Measurements from ENCODE around the gene SRF. TPM values are rescaled to one million over a fixed set of nuclear protein-coding genes. Genes with fewer than 3 reads are reported as not detected.

SRF gene
- total RNA-seq, 1 donor from 2014 or later: 42.7 TPM

GRCh38 chr6:43203718-43204095 lies 32.6 kb downstream of the SRF start:
- TF ChIP-seq CTCF (IDR thresholded peaks at IDR 0.05): no peak
- Mint-ChIP-seq H3K27ac (ENCODE audit: unreplicated experiment) (no peak overlapping the region), H3K36me3 (ENCODE audit: low read depth) (peaks cover 33% of the 10 kb centered on the region), H3K27me3 (ENCODE audit: low read depth) (no peaks in the 10 kb centered on the region), H3K4me3 (ENCODE audit: unreplicated experiment) (no peak overlapping the region), H3K4me1 (ENCODE audit: low read depth) (no peaks in the 10 kb centered on the region), H3K9me3 (ENCODE audit: low read depth) (peaks cover 4% of the 10 kb centered on the region)
- peak; percentile 44 for DNase-seq (ENCODE audit: low spot score)

GRCh38 chr6:43204271-43205105 lies 33.4 kb downstream of the SRF start:
- Mint-ChIP-seq H3K4me1 (ENCODE audit: low read depth) (no peaks in the 10 kb centered on the region), H3K9me3 (ENCODE audit: low read depth) (peaks cover 4% of the 10 kb centered on the region), H3K36me3 (ENCODE audit: low read depth) (peaks cover 33% of the 10 kb centered on the region), H3K27ac (ENCODE audit: unreplicated experiment) (no peak overlapping the region), H3K27me3 (ENCODE audit: low read depth) (no peaks in the 10 kb centered on the region), H3K4me3 (ENCODE audit: unreplicated experiment) (no peak overlapping the region)
- TF ChIP-seq CTCF (IDR thresholded peaks at IDR 0.05): no peak
- peak; percentile 90 for DNase-seq (ENCODE audit: low spot score)

- Mint-ChIP-seq H3K27ac (ENCODE audit: unreplicated experiment) (no peak overlapping the region), H3K4me3 (ENCODE audit: unreplicated experiment) (no peak overlapping the region), H3K4me1 (ENCODE audit: low read depth) (no peaks in the 10 kb centered on the region), H3K27me3 (ENCODE audit: low read depth) (no peaks in the 10 kb centered on the region), H3K36me3 (ENCODE audit: low read depth) (peaks cover 26% of the 10 kb centered on the region), H3K9me3 (ENCODE audit: low read depth) (peaks cover 4% of the 10 kb centered on the region)
- no peak for TF ChIP-seq CTCF (IDR thresholded peaks at IDR 0.05)
- DNase-seq (ENCODE audit: low spot score): peak; percentile 62
Measured at GRCh38 chr6:43205849-43206248, 34.8 kb downstream of the SRF start.

GRCh38 chr6:43207286-43207685 lies 36.2 kb downstream of the SRF start:
- peaks cover 21% of the 10 kb centered on the region for H3K36me3 Mint-ChIP-seq (ENCODE audit: low read depth)
- no peak overlapping the region for H3K27ac Mint-ChIP-seq (ENCODE audit: unreplicated experiment)
- DNase-seq (ENCODE audit: low spot score): no peak
- H3K4me3 Mint-ChIP-seq (ENCODE audit: unreplicated experiment): no peak overlapping the region
- peaks cover 4% of the 10 kb centered on the region for H3K9me3 Mint-ChIP-seq (ENCODE audit: low read depth)
- no peak for TF ChIP-seq CTCF (IDR thresholded peaks at IDR 0.05)
- H3K4me1 Mint-ChIP-seq (ENCODE audit: low read depth): peaks cover 3% of the 10 kb centered on the region
- H3K27me3 Mint-ChIP-seq (ENCODE audit: low read depth): no peaks in the 10 kb centered on the region

- no peaks in the 10 kb centered on the region for H3K9me3 Mint-ChIP-seq (ENCODE audit: low read depth)
- H3K36me3 Mint-ChIP-seq (ENCODE audit: low read depth): peaks cover 15% of the 10 kb centered on the region
- no peaks in the 10 kb centered on the region for H3K27me3 Mint-ChIP-seq (ENCODE audit: low read depth)
- peak; percentile 20 for TF ChIP-seq CTCF (IDR thresholded peaks at IDR 0.05)
- peaks cover 3% of the 10 kb centered on the region for H3K4me1 Mint-ChIP-seq (ENCODE audit: low read depth)
- DNase-seq (ENCODE audit: low spot score): no peak
- H3K27ac Mint-ChIP-seq (ENCODE audit: unreplicated experiment): no peak overlapping the region
- no peak overlapping the region for H3K4me3 Mint-ChIP-seq (ENCODE audit: unreplicated experiment)
Measured at GRCh38 chr6:43211955-43212354, 40.9 kb downstream of the SRF start.
